Measurements from ENCODE around the gene TCEANC2.

- TF ChIP-seq CTCF (conservative IDR thresholded peaks at IDR 0.05; ENCODE audit: low read depth, low read length) (no peak), EZH2 (IDR thresholded peaks at IDR 0.05; ENCODE audit: borderline replicate concordance, low read depth, low read length, poor library complexity, severe bottlenecking) (no peak)
Observed at GRCh38 chr1:54096227-54096876, 42.9 kb downstream of the TCEANC2 start.

All from A673 (cell line).